Central memory CD4-positive, alpha-beta T cell (primary cell): Measurements from ENCODE around the gene NPEPL1.

Experiments
- DNase-seq: peaks from one replicate; pipeline ENCODE4 v3.0.0; 2022

The NPEPL1 gene

GRCh38 chr20:58702161-58702510 lies 9.5 kb downstream of the NPEPL1 start:
- no peak for DNase-seq

GRCh38 chr20:58702859-58703648 lies 10.5 kb downstream of the NPEPL1 start:
- DNase-seq, result no peak

- no peak for DNase-seq
Measured at GRCh38 chr20:58703765-58704371, 11.3 kb downstream of the NPEPL1 start.

- DNase-seq, result no peak
Measured at GRCh38 chr20:58705208-58705926, 12.8 kb downstream of the NPEPL1 start.

- DNase-seq, result no peak
Measured at GRCh38 chr20:58706150-58706892, 13.7 kb downstream of the NPEPL1 start.

- DNase-seq, result no peak
Measured at GRCh38 chr20:58706975-58707681, 14.5 kb downstream of the NPEPL1 start.

- no peak for DNase-seq
Measured at GRCh38 chr20:58707770-58708169, 15.2 kb downstream of the NPEPL1 start.

- no peak for DNase-seq
Measured at GRCh38 chr20:58708246-58708931, 15.8 kb downstream of the NPEPL1 start.

- DNase-seq, result no peak
Measured at GRCh38 chr20:58709013-58709702, 16.6 kb downstream of the NPEPL1 start.

- DNase-seq, result no peak
Measured at GRCh38 chr20:58709703-58710039, 17.1 kb downstream of the NPEPL1 start.

GRCh38 chr20:58710481-58711265 lies 18.1 kb downstream of the NPEPL1 start:
- DNase-seq, result no peak

- no peak for DNase-seq
Measured at GRCh38 chr20:58711266-58712051, 18.9 kb downstream of the NPEPL1 start.

GRCh38 chr20:58712151-58712791 lies 19.7 kb downstream of the NPEPL1 start:
- no peak for DNase-seq

GRCh38 chr20:58712806-58713731 lies 20.5 kb downstream of the NPEPL1 start:
- no peak for DNase-seq

GRCh38 chr20:58713801-58714339 lies 21.3 kb downstream of the NPEPL1 start:
- DNase-seq, result no peak

- no peak for DNase-seq
Measured at GRCh38 chr20:58714340-58714922, 21.8 kb downstream of the NPEPL1 start.

GRCh38 chr20:58714923-58715351 lies 22.3 kb downstream of the NPEPL1 start:
- no peak for DNase-seq
